Measurements from ENCODE around the gene GRIK2. TPM values are rescaled to one million over a fixed set of nuclear protein-coding genes. Genes with fewer than 3 reads are reported as not detected.

The GRIK2 gene
- polyA plus RNA-seq, 1 of the 3 experiments (the other 2 are of a cell fraction) = 0.30 TPM

DNA sequence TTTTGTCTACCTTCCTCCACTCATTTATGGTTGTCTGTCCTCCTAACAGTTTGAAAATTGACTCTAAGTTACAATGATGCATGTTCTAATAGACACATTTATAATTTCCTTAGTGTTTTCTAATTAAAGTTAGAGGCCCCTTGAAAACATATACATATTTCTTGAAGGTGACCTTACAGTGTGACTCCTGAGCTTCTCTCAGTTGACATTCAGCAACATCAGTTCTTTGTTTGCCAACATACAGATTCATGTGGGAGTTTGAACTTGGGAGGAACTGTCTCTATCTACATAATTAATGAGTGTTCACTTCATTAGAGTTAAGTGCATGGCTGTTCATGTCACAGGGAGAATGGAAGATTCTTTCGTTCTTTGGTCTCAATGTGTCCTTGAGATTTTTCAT lies 658.2 kb downstream of the GRIK2 start:
- Histone ChIP-seq H3K36me3 (replicated peaks in 1 of 2; ENCODE audit: control insufficient read depth in 1 of 2, insufficient read depth in 2 of 2, low read length in 1 of 2) (no peaks in the 10 kb centered on the region), H3K9me2 (no peaks in the 10 kb centered on the region), H3K27ac (ENCODE audit: low read depth in 2 of 2, low read length in 1 of 2) (no peak overlapping the region), H3K79me2 (ENCODE audit: insufficient read depth) (no peaks in the 10 kb centered on the region), H3K4me1 (ENCODE audit: control insufficient read depth in 1 of 2, insufficient read depth in 2 of 2, low read depth in 1 of 2, low read length in 1 of 2) (peaks cover 0 to 9% of the 10 kb centered on the region in 2 experiments; a peak in 1 of 4 replicates), H2AFZ (ENCODE audit: low read depth) (no peak overlapping the region), H3K9ac (no peak overlapping the region), H3K9me3 (no peaks in the 10 kb centered on the region), H4K20me1 (ENCODE audit: insufficient read depth) (no peaks in the 10 kb centered on the region), H3K4me2 (no peak overlapping the region), H3F3A (replicated peaks; ENCODE audit: insufficient read depth) (no peaks in the 10 kb centered on the region), H3K4me3 (ENCODE audit: low read depth in 2 of 2, low read length in 1 of 2) (no peak overlapping the region), H3K27me3 (ENCODE audit: insufficient read depth) (no peaks in the 10 kb centered on the region)
- no peak for DNase-seq
- TF ChIP-seq CHD2 (IDR thresholded peaks at IDR 0.05; ENCODE audit: low read length, partially characterized antibody) = no peak
- CTCF ChIA-PET = interaction anchor here (0.9 kb wide), 1 partner anchor 10 kb away, joined by 3 read pairs; no protein-coding TSS in a partner anchor
- 45% methylated on average over 1 of the region's 1 CpG for WGBS (ENCODE audit: low lambda C conversion rate)
- POLR2A ChIA-PET = no interaction called here

DNA sequence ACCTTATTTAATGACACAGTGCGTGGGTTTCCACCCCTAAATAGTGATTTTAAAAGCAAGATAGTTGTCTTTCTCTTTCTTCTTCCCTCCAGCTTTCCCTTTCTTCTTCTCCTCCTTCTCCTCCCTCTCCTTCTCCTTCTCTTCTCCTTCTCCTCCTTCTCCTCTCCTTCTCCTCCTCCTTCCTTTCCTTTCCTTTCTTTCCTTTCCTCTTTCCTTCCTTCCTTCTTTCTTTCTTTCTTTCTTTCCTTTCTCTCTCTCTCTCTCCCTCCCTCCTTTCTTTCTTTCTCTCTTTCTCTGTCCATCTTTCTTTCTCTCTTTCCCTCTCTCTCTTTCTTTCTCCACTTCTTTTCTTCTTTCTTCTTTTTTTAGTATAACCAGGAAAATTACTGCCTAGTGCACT lies 670.6 kb downstream of the GRIK2 start:
- TF ChIP-seq, protein P1, sequence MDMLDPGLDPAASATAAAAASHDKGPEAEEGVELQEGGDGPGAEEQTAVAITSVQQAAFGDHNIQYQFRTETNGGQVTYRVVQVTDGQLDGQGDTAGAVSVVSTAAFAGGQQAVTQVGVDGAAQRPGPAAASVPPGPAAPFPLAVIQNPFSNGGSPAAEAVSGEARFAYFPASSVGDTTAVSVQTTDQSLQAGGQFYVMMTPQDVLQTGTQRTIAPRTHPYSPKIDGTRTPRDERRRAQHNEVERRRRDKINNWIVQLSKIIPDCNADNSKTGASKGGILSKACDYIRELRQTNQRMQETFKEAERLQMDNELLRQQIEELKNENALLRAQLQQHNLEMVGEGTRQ (IDR thresholded peaks at IDR 0.05; ENCODE audit: borderline replicate concordance, low read depth, low read length) = no peak
- TF ChIP-seq YY1 (IDR thresholded peaks at IDR 0.05; ENCODE audit: low read depth) (no peak), RFX5 (IDR thresholded peaks at IDR 0.05; ENCODE audit: low read length) (no peak)
- no peak overlapping the region for H3K4me3 ChIP-seq (ENCODE audit: low read depth in 2 of 2, low read length in 1 of 2)
- no peaks in the 10 kb centered on the region for H3K9me2 ChIP-seq
- H3K27ac ChIP-seq (ENCODE audit: low read depth in 2 of 2, low read length in 1 of 2) = no peak overlapping the region
- no peak overlapping the region for H3K4me2 ChIP-seq
- no peaks in the 10 kb centered on the region for H3K36me3 ChIP-seq (replicated peaks in 1 of 2; ENCODE audit: control insufficient read depth in 1 of 2, insufficient read depth in 2 of 2, low read length in 1 of 2)
- H3K9me3 ChIP-seq = no peaks in the 10 kb centered on the region
- H3K27me3 ChIP-seq (ENCODE audit: insufficient read depth) = no peaks in the 10 kb centered on the region
- DNase-seq = no peak
- no peaks in the 10 kb centered on the region for H3F3A ChIP-seq (replicated peaks; ENCODE audit: insufficient read depth)
- POLR2A ChIA-PET = no interaction called here
- H3K79me2 ChIP-seq (ENCODE audit: insufficient read depth) = no peaks in the 10 kb centered on the region
- no peaks in the 10 kb centered on the region; a peak in 1 of 4 replicates for H3K4me1 ChIP-seq (ENCODE audit: control insufficient read depth in 1 of 2, insufficient read depth in 2 of 2, low read depth in 1 of 2, low read length in 1 of 2)
- H4K20me1 ChIP-seq (ENCODE audit: insufficient read depth) = no peaks in the 10 kb centered on the region
- 40% methylated on average over 1 of the region's 1 CpG for WGBS (ENCODE audit: low lambda C conversion rate)
- H3K9ac ChIP-seq = no peak overlapping the region
- H2AFZ ChIP-seq (ENCODE audit: low read depth) = no peak overlapping the region
- CTCF ChIA-PET = no interaction called here

DNA sequence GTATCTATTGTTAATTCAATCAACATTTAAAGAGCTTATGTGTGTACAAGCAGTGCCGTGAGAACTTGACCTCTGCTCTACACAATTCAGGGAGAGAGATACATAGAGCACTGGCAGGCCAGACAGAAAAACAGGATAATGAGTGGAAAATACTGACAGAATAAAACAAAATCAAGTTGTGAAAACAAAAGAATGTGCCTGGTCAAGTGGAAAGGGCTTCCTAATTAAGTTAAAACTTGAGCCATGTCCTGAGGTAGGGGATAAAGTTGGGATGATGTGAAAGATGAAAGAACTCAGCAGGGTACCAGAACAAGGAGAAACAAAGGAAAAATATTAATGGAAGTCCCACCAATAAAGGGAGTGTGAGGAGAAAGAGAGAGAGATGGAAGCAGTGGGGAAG lies 672.8 kb downstream of the GRIK2 start:
- WGBS (ENCODE audit: low lambda C conversion rate) = 47% methylated on average over 1 of the region's 1 CpG
- H3K4me2 ChIP-seq = no peak overlapping the region
- POLR2A ChIA-PET = no interaction called here

More for the DNA sequence above, 672.8 kb downstream of the GRIK2 start:
- Histone ChIP-seq H2AFZ (ENCODE audit: low read depth) (no peak overlapping the region), H3K27me3 (ENCODE audit: insufficient read depth) (no peaks in the 10 kb centered on the region), H3K4me1 (ENCODE audit: control insufficient read depth in 1 of 2, insufficient read depth in 2 of 2, low read depth in 1 of 2, low read length in 1 of 2) (no peaks in the 10 kb centered on the region; a peak in 1 of 4 replicates), H4K20me1 (ENCODE audit: insufficient read depth) (no peaks in the 10 kb centered on the region), H3K9ac (no peak overlapping the region), H3K79me2 (ENCODE audit: insufficient read depth) (no peaks in the 10 kb centered on the region), H3K4me3 (ENCODE audit: low read depth in 2 of 2, low read length in 1 of 2) (no peak overlapping the region), H3K9me2 (no peaks in the 10 kb centered on the region), H3K9me3 (no peaks in the 10 kb centered on the region), H3K27ac (ENCODE audit: low read depth in 2 of 2, low read length in 1 of 2) (no peak overlapping the region), H3K36me3 (replicated peaks in 1 of 2; ENCODE audit: control insufficient read depth in 1 of 2, insufficient read depth in 2 of 2, low read length in 1 of 2) (no peaks in the 10 kb centered on the region), H3F3A (replicated peaks; ENCODE audit: insufficient read depth) (no peaks in the 10 kb centered on the region)
- TF ChIP-seq FOXJ3 (CRISPR knock-in tag; IDR thresholded peaks at IDR 0.05) = no peak
- no peak for TF ChIP-seq CHD2 (IDR thresholded peaks at IDR 0.05; ENCODE audit: low read length, partially characterized antibody)
- TF ChIP-seq, protein P2, sequence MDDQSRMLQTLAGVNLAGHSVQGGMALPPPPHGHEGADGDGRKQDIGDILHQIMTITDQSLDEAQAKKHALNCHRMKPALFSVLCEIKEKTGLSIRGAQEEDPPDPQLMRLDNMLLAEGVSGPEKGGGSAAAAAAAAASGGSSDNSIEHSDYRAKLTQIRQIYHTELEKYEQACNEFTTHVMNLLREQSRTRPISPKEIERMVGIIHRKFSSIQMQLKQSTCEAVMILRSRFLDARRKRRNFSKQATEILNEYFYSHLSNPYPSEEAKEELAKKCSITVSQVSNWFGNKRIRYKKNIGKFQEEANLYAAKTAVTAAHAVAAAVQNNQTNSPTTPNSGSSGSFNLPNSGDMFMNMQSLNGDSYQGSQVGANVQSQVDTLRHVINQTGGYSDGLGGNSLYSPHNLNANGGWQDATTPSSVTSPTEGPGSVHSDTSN (IDR thresholded peaks at IDR 0.05) = no peak
- TF ChIP-seq GATA2 (CRISPR knock-in tag; IDR thresholded peaks at IDR 0.05) = no peak
- CTCF ChIA-PET = no interaction called here
- no peak for DNase-seq
